ENCODE results near the gene CDK11B. TPM values are rescaled to one million over a fixed set of nuclear protein-coding genes. Genes with fewer than 3 reads are reported as not detected.
"Not testable (repeated sequence)": the region's sequence is repeated elsewhere in the genome, so short reads cannot be mapped to it uniquely, and the experiment has no call there.

CDK11B gene
- total RNA-seq, 1 donor from 2014 or later: 35.6 TPM

DNA sequence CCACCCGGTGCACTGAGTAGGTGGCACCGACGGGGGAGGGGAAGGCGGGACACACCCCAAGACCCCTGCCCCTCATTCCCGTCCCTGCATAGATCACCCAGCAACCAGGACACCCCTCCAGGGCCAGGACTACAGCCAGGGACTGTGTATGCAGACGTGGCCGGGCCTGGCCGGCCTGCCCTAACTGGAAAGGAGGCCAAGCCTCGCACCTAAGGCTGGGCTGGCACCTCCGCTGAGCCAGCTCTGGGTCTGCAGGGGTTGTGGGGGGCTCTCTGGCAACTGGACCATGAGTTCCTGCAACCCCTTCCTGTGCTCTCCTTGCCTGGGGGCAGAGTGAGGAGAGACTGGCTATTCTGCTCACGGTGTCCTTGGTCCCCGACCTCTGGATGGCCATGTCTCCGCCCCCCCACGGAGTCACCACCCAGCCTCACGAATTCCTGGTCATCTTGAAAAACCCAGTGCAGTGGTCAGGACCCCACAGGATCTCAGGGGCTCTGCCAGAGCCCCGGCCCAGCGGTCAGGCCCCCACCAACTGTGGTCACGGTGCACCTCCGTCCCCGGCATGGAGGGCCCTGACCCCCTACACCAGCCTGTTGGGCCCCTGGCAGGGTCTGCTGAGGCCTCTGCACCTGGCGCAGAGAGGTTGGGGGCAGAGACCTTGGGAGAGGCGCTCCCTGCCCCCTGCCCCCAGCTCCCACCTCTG, 57.8 kb downstream of the CDK11B start:
- intact Hi-C loops (cut with micrococcal nuclease): no loop called here

DNA sequence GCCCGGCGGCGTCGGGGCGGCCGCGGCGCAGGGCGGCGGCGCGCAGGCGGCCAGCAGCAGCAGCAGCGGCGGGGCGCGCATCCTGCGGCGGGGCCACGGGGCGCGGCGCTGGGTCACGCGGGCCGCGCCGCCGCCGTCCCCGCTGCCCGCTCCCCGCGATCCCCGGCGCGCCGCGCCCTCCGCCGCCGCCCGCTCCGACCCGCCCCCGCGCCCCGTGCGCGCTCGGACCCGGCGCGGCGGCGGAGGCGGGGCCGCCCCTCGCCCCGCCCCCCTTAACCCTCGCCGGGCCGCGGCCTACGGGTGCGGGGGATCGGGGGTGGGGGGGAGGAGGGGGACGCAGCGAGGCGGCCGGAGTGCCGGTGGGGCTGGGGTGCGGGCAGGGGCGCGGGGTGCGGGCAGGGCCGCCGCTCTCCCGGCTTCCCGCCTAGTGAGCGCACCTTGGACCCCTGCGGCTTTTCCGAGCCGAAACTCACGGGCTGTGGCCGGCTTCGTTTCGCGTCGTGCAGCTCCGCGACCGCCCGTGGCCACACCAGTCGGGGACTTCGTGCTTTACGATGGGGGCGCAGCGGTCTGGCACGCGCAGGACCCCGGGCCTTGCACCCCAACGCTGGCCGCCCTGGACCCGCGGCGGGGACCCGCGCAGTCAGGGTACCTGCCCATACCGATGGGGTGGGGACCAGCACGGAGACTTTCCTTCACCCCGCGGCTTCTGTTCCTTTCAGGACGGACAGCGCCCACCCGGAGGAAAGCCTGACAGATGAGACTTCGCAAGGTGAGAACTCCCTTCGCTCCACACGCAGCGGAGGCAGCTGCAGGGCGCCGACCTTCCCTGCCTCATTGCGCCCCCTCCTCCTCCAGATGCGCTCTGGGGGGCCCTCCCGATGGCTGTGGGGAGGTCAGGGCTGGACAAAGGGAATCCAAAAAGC, 58.6 kb downstream of the CDK11B start, which contains the start of gene FNDC10:
Gene FNDC10, minus strand, starts transcription at position 201 of the 926 bp plus-strand sequence. Its CDS starts 120 bp downstream, at position 81.
- intact Hi-C loops (cut with micrococcal nuclease): no loop called here

DNA sequence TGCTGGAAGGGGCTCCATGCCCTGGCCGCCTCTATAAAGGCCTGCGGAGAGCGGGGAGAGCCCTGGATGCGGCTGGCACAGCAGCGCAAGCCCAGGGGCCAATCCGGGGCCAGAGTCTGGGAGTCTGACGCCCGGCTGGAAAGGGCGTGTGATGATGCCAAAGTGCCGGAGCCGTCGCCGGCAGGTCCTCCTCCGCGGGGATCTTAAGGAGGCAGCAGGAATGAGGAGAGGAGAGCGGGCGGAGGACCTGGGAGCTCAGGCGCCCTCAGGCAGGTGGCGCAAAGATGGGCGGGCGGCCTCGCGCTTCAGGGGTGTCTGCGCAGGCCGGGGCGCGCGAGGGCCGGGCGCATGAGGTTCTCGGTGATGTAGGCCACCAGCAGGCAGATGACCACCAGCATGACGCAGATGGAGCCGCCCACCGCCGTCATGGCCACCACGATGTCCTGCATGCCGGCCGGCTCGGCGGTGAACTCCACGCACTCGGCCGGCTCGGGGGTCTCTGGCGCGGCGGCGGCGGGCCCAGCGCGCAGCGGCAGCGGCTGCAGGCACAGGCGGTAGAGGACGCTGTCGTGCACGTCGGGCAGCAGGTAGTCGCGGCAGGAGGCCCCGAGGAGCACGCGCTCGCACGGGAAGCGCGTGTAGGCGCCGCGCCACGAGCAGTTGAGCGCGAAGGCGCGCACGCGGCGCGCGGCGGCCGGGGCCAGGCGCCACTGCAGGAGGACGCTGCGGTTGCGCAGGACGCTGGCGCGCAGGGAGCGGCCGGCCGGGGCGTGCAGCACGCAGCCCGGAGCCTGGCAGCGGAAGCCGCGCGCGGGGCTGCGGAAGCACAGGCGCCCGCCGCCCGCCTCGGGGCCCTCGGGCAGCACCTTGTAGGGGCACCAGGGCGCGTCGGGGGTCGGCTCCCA, 59.5 kb downstream of the CDK11B start:
- intact Hi-C loops (cut with micrococcal nuclease): no loop called here

DNA sequence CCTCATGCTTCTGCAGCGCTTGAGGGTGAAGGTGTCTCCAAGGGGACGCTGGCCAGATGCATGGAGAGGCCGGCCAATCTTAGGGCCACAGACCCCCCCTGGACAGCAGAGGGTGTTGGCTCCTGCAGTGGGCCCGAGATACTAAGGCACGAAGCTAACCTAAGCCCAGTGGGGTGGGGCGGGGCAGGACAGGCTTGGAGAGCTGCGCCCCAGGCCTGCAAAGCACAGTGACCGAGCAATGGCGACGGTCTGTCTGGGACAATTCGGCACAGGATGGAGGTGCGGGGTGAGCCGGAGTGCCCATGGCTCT, 60.1 kb downstream of the CDK11B start:
- intact Hi-C loops (cut with micrococcal nuclease): no loop called here

DNA sequence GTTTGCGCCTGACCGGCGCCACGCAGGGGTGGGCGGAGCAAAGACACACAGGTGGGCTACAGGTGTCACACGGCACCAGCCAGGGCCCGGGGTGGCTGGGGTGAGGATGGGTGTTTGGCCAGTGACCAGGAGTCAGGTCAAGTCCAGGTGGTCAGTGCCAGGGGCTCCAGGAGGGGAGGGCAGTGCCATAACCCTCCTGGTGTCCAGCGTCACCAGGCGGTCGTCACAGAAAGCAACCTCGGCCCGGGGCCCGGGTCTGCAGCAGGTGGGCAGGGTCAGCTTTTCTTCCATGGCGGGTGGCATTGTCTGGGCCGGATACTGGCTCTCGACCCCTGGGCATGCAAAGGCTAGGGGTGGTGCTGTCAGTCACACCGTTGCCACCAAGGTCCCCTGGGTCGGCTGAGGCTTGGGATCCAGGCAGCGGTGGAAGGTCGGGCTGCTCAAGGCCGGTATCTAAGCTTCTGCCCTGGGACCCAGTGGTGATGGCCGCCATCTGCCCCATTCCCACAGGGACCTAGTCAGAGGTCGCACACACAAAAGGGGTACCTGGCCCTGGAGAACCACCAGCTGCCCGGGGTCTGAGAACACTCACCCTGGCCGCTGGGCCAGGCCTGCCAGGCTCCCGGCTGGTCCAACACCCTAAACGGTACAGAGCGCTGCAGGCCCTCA, 60.6 kb downstream of the CDK11B start:
- intact Hi-C loops (cut with micrococcal nuclease): no loop called here

DNA sequence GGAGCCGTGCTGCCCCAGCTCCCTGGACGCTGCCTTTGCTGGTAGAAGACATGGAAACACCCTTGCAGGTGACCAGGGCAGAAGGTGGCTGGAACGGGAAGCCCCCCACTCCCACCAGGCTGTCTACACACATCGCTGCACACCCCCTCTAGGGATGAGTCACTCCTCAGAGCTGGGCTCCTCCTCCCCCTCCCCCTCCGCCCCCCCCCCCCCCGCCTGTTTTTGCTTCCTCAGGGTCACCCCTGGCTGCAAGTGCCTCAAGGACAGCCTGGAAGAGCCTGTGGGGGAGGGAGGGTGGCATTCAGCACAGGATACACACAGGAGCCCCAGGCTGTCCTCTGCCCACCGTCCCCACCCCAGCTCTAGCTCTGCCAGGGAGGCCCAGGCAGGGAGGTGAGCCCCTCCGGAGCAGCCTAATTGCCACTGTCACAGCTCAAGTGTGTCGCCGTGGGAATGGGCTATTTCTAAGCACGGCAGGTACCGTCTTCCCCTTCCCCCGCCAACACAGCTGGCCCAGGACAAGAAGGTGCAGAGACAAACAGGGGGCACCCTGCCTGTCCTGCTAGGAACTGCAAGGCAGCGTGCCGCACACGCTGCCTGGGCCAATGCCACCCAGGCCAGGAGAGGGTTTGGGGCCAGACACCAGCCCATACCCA, 61.4 kb downstream of the CDK11B start:
- intact Hi-C loops (cut with micrococcal nuclease): no loop called here

DNA sequence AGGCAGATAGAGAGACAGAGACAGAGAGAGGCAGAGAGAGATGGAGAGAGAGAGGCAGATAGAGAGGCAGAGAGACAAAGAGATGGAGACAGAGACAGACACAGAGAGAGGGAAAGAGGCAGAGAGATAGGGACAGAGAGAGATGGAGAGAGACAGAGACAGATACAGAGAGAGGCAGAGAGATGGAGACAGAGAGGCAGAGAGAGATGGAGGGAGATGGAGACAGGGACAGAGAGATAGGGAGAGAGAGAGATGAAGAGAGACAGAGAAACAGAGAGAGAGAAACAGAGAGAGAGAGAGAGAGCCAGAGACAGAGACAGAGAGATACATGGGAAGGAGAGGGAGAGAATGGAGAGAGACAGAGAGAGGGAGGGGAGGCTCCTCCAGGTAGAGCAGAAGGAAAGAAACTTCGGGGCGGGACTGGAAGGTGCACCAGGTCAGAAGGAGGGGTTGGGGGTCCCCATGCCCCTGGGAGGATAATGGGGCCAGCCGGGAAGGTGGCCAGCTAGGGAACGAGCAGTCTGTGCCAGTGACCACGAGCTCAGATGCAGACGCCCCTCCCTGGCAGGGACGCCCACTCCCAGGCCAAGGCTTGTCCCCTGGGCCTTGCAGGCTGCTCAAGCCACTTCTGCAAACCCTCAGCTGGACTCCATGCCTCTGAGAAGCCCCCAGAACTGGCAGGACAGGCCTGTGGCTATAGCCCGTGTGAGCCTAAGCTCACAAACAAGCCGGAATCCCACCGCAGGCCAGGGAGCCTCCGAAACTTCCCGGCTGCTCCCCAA, 62.1 kb downstream of the CDK11B start:
- intact Hi-C loops (cut with micrococcal nuclease): no loop called here

DNA sequence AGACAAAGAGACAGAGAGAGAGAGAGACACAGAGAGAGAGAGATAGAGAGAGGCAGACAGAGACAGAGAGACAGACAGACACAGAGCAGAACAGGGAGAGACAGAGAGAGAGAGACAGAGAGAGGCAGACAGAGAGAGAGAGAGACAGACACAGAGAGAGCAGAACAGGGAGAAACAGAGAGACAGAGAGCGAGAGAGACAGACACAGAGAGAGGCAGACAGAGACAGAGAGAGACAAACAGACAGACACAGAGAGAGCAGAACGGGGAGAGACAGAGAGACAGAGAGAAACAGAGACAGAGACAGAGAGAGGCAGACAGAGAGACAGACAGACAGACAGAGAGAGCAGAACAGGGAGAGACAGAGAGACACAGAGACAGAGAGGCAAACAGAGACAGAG, 63.5 kb downstream of the CDK11B start:
- intact Hi-C loops (cut with micrococcal nuclease): not testable (repeated sequence)

DNA sequence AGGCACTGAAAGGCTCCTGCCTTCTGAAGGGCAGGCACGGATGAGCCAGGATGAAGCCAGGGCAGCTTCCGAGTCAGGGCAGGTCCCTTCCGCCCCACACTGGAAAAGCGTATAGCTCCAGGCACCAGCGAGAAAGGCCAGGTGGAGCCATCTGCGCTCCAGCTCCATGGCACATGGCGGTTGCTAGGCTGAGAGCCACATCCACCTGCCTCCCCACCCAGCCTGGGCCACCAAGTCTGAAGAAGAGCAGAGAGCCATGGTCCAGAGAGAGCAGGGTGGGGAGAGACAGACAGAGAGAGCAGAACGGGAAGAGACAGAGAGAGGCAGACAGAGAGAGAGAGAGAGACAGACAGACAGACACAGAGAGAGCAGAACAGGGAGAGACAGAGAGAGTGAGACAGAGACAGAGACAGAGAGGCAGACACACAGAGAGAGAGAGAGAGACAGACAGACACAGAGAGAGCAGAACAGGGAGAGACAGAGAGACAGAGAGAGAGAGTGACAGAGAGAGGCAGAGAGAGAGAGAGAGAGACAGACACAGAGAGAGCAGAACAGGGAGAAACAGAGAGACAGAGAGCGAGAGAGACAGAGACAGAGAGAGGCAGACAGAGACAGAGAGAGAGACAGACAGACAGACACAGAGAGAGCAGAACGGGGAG, 64.1 kb downstream of the CDK11B start:
- intact Hi-C loops (cut with micrococcal nuclease): no loop called here

DNA sequence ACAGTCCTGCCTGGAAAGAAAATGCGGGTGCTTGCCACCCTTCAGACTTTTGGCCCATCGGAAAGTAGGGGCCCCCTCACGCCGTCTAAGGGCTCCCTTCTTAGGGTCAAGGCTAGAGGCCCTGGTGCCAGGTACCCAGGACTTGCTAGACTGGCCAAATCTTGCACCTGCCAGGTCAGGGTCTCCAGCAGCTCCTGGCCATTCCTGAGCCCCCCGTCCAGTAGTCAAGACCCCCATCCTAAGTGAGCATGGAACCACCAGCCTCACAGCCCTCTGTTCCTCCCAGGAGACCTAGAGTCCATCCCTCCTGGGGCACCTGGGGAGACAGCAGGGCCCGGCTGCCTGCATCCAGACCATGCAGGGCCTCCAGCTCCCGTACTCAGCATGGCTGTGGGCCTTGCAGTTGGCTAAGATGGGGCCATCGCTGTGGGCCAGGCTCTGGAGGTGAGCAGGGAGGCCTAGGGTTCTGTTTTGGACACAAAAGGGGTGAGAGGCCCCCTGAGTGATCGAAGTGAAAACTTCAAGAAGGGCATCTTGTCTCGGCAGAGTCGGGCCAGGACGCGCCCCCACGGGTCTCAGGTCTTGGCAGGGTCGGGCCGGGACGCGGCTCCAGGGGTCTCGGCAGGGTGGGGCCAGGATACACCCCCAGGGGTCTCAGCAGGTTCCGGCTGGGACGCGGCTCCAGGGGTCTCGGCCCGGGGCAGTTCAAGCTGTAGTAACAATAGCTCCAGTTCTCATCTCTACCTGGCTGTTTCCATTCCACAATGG, 64.8 kb downstream of the CDK11B start:
- intact Hi-C loops (cut with micrococcal nuclease): no loop called here

DNA sequence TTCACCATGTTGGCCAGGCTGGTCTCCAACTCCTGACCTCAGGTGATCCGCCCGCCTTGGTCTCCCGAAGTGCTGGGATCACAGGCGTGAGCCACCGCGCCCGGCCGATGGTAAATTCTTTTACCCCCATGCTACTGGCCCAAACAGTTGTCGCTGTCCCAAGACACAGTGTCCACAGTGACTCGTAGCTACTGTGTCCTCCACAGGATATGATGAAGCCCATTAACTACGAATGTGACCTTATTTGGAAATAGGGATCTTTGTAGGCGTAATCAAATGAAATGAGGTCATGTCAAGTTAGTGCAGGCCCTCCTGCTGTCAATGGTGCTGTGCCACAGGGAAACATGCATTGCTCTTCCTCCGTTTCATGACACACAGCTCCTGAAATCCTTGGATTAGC, 67.4 kb downstream of the CDK11B start:
- intact Hi-C loops (cut with micrococcal nuclease): no loop called here

Other genes starting within 250 kb of the CDK11B start
- gene ANKRD65, start 237.7 kb downstream of the CDK11B start, total RNA-seq: not detected in 2 replicates
- gene VWA1, start 223.3 kb downstream of the CDK11B start, total RNA-seq: 0.27 and 0.68 TPM in 2 replicates
- gene ATAD3C, start 209.3 kb downstream of the CDK11B start, total RNA-seq: 0.16 and 0.93 TPM in 2 replicates
- gene ATAD3B, start 187.2 kb downstream of the CDK11B start, total RNA-seq: 49.2 and 51.4 TPM in 2 replicates
- 51.9 and 52.4 TPM in 2 replicates for gene ATAD3A, start 146.8 kb downstream of the CDK11B start, total RNA-seq
- gene TMEM240, start 118.4 kb downstream of the CDK11B start, total RNA-seq: 1.0 and 1.1 TPM in 2 replicates
- gene SSU72, start 84.1 kb downstream of the CDK11B start, total RNA-seq: 137 TPM in 2 replicates
- gene FNDC10, start 58.9 kb downstream of the CDK11B start, total RNA-seq: 8.8 and 9.0 TPM in 2 replicates
- gene MIB2, start 43.5 kb downstream of the CDK11B start, total RNA-seq: 27.8 and 31.4 TPM in 2 replicates
- 0.82 and 2.5 TPM in 2 replicates for gene MMP23B, start 26.8 kb downstream of the CDK11B start, total RNA-seq
- 53.6 and 54.4 TPM in 2 replicates for gene SLC35E2B, start 33.8 kb upstream of the CDK11B start, total RNA-seq
- 85.3 and 88.8 TPM in 2 replicates for gene CDK11A, start 65.4 kb upstream of the CDK11B start, total RNA-seq
- gene NADK, start 119.5 kb upstream of the CDK11B start, total RNA-seq: 83.1 and 84.6 TPM in 2 replicates
- gene GNB1, start 232.1 kb upstream of the CDK11B start, total RNA-seq: 383 and 387 TPM in 2 replicates

Data from T-helper 2 cell treated with Interferon-gamma antibody and Interleukin-4, amounts not matched to agents 100 ng/mL and 5 ng/mL, for 36 hours (primary cell).